ENCODE data around the gene OSBPL5. TPM values are rescaled to one million over a fixed set of nuclear protein-coding genes. Genes with fewer than 3 reads are reported as not detected.
"Not testable (repeated sequence)": the region's sequence is repeated elsewhere in the genome, so short reads cannot be mapped to it uniquely, and the experiment has no call there.

The OSBPL5 gene
- polyA plus RNA-seq, 6 donors from 2014 or later, result 0.12 to 0.25 TPM; not detected in 4

- H3K36me3 Mint-ChIP-seq; H3K27ac Mint-ChIP-seq; DNase-seq; H3K9me3 Mint-ChIP-seq; ATAC-seq (ENCODE audit: low read depth in 2 of 2); H3K4me3 Mint-ChIP-seq: not testable (repeated sequence)
- H3K4me1 Mint-ChIP-seq, result peaks cover 4 to 14% (median 12%) of the 10 kb centered on the region in 3 donors
- H3K27me3 Mint-ChIP-seq, result peaks cover 21 to 46% (median 27%) of the 10 kb centered on the region in 3 donors
Observed at GRCh38 chr11:3168742-3169254, 3.7 kb upstream of the OSBPL5 start.

GRCh38 chr11:3167143-3168119 lies 2.3 kb upstream of the OSBPL5 start:
- no peak for DNase-seq
- no peak overlapping the region for H3K4me3 Mint-ChIP-seq
- H3K4me1 Mint-ChIP-seq, result peaks cover 4 to 17% (median 13%) of the 10 kb centered on the region in 3 donors

GRCh38 chr11:3166268-3167142 lies 1.4 kb upstream of the OSBPL5 start:
- peaks cover 35 to 67% (median 39%) of the 10 kb centered on the region in 3 donors for H3K27me3 Mint-ChIP-seq
- H3K36me3 Mint-ChIP-seq, result no peaks in the 10 kb centered on the region
- no peak overlapping the region for H3K4me3 Mint-ChIP-seq
- ATAC-seq (ENCODE audit: low read depth in 2 of 2), result no peak
- H3K4me1 Mint-ChIP-seq, result peaks cover 4 to 17% (median 13%) of the 10 kb centered on the region in 3 donors
- no peak overlapping the region for H3K27ac Mint-ChIP-seq
- H3K9me3 Mint-ChIP-seq, result peaks cover 0 to 3% (median 0%) of the 10 kb centered on the region in 7 donors
- DNase-seq, result no peak

More at GRCh38 chr11:3167143-3168119, 2.3 kb upstream of the OSBPL5 start:
- Mint-ChIP-seq H3K9me3 (peaks cover 0 to 3% (median 0%) of the 10 kb centered on the region in 7 donors), H3K27me3 (peaks cover 32 to 58% (median 33%) of the 10 kb centered on the region in 3 donors), H3K36me3 (no peaks in the 10 kb centered on the region), H3K27ac (no peak overlapping the region)
- ATAC-seq (ENCODE audit: low read depth in 2 of 2), result no peak

DNA sequence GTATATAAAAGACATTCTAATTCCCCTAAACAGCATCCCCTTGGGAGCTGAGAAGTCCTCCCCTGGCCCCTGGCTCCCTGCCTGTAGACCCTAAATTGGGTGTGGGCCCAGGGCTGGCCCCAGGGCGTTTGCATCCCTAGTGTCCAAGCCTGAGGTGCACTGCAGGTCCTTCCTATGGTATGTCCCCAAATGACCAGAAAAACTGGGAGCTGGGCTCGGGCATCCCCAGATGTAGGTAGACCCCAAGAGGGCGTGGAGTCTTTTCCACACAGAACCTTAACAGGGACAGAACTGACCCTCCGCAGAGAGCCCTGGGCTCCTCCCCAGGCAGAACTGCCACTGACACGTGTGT lies 782 bp upstream of the OSBPL5 start:
- Mint-ChIP-seq H3K27ac (no peak overlapping the region), H3K27me3 (peaks cover 41 to 74% (median 45%) of the 10 kb centered on the region in 3 donors), H3K9me3 (peaks cover 0 to 3% (median 0%) of the 10 kb centered on the region in 7 donors), H3K4me3 (peak overlapping the region; percentile 29 to 87 (median 66)), H3K36me3 (no peaks in the 10 kb centered on the region), H3K4me1 (peaks cover 7 to 19% (median 14%) of the 10 kb centered on the region in 3 donors)
- ATAC-seq (ENCODE audit: low read depth in 2 of 2) (no peak), DNase-seq (no peak)

DNA sequence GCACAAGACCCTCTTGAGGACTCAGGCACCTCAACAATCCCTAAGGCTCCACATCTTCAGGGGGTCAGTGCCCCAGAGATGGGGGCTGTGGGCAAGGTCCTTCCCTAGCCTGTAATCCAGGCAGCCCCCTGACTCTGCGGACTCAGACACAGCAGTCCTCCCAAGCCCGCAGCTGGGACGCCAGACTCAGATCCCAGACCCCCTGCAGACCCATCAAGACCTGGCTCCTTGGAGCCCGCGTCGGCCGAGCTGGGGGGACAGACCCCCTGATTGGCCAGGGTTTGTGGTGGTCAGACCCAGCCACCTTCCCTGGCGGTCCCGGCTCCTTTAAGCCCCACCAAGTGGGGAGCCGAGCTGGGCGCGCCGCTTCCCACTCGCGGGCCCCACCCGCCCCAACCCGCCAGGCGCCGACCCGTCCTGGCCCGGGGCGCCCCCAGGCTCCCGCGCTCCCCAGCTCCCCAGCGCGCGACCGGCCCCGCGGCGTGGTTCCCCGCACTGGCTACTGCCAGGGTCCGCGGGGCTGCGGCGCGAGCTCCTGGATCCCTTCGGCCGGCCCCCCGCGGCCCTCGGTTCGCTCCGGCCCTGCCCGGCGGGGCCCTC lies 458 bp downstream of the OSBPL5 start:
- ATAC-seq (ENCODE audit: low read depth in 2 of 2), result no peak
- Mint-ChIP-seq H3K4me1 (peaks cover 7 to 23% (median 14%) of the 10 kb centered on the region in 3 donors), H3K36me3 (no peaks in the 10 kb centered on the region), H3K27me3 (peaks cover 37 to 75% (median 43%) of the 10 kb centered on the region in 3 donors), H3K27ac (no peak overlapping the region), H3K4me3 (peak overlapping the region in 2 of 8 donors; percentile 20 to 41), H3K9me3 (peaks cover 0 to under 1% (median 0%) of the 10 kb centered on the region in 7 donors)
- no peak for DNase-seq

DNA sequence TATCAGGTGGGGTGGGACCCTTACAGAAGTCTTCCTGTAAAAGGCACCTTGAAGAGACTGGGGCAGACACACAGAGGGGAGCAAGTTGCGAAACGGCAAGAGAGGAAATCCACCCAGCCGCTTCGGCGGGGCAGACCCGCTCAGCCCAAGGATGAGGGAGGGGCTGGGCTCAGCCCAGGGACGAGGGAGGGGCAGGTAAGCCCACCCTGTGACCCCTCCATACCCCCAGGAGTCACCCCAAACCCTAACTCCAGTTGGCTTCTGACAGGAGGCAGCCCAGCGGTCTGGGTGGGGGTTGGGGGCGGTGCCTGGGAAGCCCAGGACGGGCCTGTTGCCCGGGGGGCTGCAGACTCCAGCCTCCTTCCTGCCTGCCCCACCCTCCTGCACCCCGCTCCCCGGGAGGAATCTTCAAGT lies 965 bp downstream of the OSBPL5 start:
- H3K27me3 Mint-ChIP-seq, result peaks cover 36 to 74% (median 46%) of the 10 kb centered on the region in 3 donors
- peaks cover 11 to 22% (median 12%) of the 10 kb centered on the region in 3 donors for H3K4me1 Mint-ChIP-seq
- H3K4me3 Mint-ChIP-seq, result peak overlapping the region in 4 of 8 donors; percentile 40 to 73 (median 48)
- peak overlapping the region in 1 of 6 donors; percentile 83 for H3K27ac Mint-ChIP-seq
- DNase-seq, result no peak
- H3K36me3 Mint-ChIP-seq, result no peaks in the 10 kb centered on the region
- H3K9me3 Mint-ChIP-seq, result no peaks in the 10 kb centered on the region
- ATAC-seq (ENCODE audit: low read depth in 2 of 2), result no peak

DNA sequence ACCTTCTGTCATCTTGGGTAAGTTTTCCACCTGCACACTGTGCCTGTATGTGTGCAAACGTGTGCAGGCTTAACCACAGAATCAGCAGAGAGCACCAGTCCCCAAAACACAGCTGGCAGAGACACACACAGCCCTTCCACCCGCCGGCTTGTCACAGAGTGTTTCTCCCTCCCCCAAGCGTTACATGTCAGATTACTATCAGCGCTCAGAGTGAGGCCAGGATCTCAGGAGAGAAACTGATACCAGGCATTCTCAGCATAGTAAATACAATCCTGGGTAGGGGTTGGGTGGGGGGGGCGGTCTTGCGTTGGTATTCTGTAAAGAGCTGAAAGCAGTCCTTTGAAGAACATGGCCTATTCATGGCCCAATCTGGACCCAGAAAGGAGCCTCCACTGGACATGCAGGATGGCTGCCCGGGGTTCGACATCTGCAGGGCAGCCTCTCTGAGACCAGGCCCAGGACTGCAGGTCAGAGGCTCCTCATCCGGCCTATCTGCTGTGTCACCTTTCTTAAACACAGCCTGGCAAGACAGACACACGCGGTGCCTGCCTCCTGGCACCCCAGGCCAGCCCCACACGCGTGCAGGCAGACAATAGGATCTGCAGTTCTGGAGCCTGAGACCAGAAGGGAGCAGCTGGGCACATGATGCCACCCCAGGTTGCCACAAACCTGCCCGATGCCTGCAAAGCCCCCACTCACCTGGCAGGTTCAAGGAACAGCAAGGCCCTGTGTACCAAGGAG lies 1.7 kb downstream of the OSBPL5 start:
- Mint-ChIP-seq H3K36me3 (no peaks in the 10 kb centered on the region), H3K9me3 (no peaks in the 10 kb centered on the region), H3K4me1 (peaks cover 10 to 22% (median 11%) of the 10 kb centered on the region in 3 donors), H3K27me3 (peaks cover 33 to 77% (median 51%) of the 10 kb centered on the region in 3 donors), H3K4me3 (peak overlapping the region in 5 of 8 donors; percentile 40 to 77 (median 49)), H3K27ac (no peak overlapping the region)
- DNase-seq, result no peak
- ATAC-seq (ENCODE audit: low read depth in 2 of 2), result no peak

GRCh38 chr11:3162410-3163240 lies 2.5 kb downstream of the OSBPL5 start:
- ATAC-seq (ENCODE audit: low read depth in 2 of 2) (no peak), DNase-seq (no peak)
- no peak overlapping the region for H3K4me3 Mint-ChIP-seq
- H3K36me3 Mint-ChIP-seq, result no peaks in the 10 kb centered on the region
- peaks cover 30 to 72% (median 51%) of the 10 kb centered on the region in 3 donors for H3K27me3 Mint-ChIP-seq
- peaks cover 10 to 22% (median 11%) of the 10 kb centered on the region in 3 donors for H3K4me1 Mint-ChIP-seq
- no peak overlapping the region for H3K27ac Mint-ChIP-seq
- no peaks in the 10 kb centered on the region for H3K9me3 Mint-ChIP-seq

DNA sequence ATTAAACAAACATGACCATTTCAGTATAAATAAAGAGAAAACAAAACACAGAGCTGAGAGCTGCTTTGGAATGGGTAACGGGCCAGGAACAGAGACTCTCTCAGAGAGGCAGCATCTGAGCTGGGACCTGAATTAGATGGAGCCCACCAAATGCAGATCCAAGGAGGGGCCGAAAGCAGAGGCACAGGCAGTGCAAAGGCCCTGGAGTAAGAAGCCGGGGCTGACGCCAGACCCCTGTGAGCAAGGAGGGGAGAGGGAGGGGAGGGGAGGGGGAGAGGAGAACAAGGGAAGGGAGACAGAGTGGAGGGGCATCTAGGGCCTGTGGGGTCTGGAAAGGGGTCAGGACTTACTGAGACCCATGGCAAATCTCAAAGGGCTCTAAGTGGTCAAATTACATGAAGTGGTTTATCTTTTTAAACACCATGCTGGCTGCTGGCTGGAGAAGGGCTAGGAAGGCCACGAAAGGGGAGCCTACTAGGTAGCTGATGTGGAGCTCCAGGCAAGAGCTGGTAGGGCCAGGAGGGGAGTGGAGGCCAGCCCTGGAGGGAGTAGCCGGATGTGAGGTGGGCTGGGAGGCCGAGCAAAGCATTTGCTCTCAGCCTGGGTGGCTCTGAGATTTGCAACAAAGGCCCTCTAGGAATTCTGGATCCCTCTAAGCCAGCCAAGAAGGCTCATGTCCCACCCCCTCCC lies 3.2 kb downstream of the OSBPL5 start:
- peaks cover 10 to 28% (median 11%) of the 10 kb centered on the region in 3 donors for H3K4me1 Mint-ChIP-seq

GRCh38 chr11:3161309-3161708 lies 3.8 kb downstream of the OSBPL5 start:
- H3K36me3 Mint-ChIP-seq, result no peaks in the 10 kb centered on the region
- peaks cover 26 to 61% (median 51%) of the 10 kb centered on the region in 3 donors for H3K27me3 Mint-ChIP-seq

More for the DNA sequence above, 3.2 kb downstream of the OSBPL5 start:
- peaks cover 26 to 67% (median 51%) of the 10 kb centered on the region in 3 donors for H3K27me3 Mint-ChIP-seq
- no peak for DNase-seq
- H3K9me3 Mint-ChIP-seq, result peaks cover 0 to 1% (median 0%) of the 10 kb centered on the region in 7 donors
- no peak for ATAC-seq (ENCODE audit: low read depth in 2 of 2)
- H3K36me3 Mint-ChIP-seq, result no peaks in the 10 kb centered on the region
- no peak overlapping the region for H3K27ac Mint-ChIP-seq
- no peak overlapping the region for H3K4me3 Mint-ChIP-seq

More at GRCh38 chr11:3161309-3161708, 3.8 kb downstream of the OSBPL5 start:
- Mint-ChIP-seq H3K4me3 (no peak overlapping the region), H3K9me3 (peaks cover 0 to 1% (median 0%) of the 10 kb centered on the region in 7 donors), H3K4me1 (peaks cover 10 to 29% (median 11%) of the 10 kb centered on the region in 3 donors), H3K27ac (no peak overlapping the region)
- ATAC-seq (ENCODE audit: low read depth in 2 of 2), result no peak
- DNase-seq, result no peak

Data from naive B cell (primary cell).